PC-9 (cell line): ENCODE results near the gene ITPKA.

Experiments used
- EZH2 ChIP-seq: fragments of 200-600 bp; sonication (generic); IDR thresholded peaks from 2 replicates; pipeline ENCODE4 v1.8.0; 2017; ENCODE audit warnings: antibody characterized with exemption, low read depth
- TF ChIP-seq, protein P1 (sequence below): fragments of 200-600 bp; sonication (generic); conservative IDR thresholded peaks from 2 replicates; pipeline ENCODE4 v1.6.1; 2017; ENCODE audit warnings: mixed run types, antibody characterized with exemption, mild to moderate bottlenecking, moderate library complexity

DNA sequence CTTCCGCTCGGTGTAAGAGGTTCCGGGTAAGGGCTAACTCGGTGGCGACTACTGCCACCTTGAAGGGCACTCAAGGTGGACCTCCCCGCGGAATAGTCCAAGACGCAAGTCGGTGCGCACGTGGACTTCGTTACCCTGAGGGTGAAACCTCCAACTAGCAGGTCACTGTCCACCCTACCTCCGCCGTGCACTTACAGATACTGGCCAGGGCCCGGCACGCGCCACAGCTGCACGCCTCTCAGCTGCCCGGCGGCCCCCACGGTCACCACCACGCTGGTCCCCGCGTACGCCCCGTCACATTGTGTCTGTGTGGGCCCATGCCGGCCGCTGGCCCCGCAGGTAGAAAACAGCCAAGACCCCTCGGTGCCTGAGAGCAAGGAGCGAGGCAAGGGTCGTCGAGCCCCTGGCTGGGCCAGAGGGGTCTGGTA lies 18.9 kb downstream of the ITPKA start:
- TF ChIP-seq, protein P1, sequence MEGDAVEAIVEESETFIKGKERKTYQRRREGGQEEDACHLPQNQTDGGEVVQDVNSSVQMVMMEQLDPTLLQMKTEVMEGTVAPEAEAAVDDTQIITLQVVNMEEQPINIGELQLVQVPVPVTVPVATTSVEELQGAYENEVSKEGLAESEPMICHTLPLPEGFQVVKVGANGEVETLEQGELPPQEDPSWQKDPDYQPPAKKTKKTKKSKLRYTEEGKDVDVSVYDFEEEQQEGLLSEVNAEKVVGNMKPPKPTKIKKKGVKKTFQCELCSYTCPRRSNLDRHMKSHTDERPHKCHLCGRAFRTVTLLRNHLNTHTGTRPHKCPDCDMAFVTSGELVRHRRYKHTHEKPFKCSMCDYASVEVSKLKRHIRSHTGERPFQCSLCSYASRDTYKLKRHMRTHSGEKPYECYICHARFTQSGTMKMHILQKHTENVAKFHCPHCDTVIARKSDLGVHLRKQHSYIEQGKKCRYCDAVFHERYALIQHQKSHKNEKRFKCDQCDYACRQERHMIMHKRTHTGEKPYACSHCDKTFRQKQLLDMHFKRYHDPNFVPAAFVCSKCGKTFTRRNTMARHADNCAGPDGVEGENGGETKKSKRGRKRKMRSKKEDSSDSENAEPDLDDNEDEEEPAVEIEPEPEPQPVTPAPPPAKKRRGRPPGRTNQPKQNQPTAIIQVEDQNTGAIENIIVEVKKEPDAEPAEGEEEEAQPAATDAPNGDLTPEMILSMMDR, result no peak
- no peak for TF ChIP-seq EZH2
